ENCODE measurements around the gene ARHGDIB.

Gene ARHGDIB

GRCh38 chr12:14911131-14911530 is 50.3 kb downstream of the ARHGDIB start:
- Histone ChIP-seq H3K4me3 (replicated peaks; ENCODE audit: low read depth, low read length) (no peak overlapping the region), H3K27me3 (replicated peaks; ENCODE audit: control insufficient read depth, insufficient read depth, low read length) (no peaks in the 10 kb centered on the region), H3K36me3 (ENCODE audit: control insufficient read depth, insufficient read depth, low read length) (peaks cover 8% of the 10 kb centered on the region)
- TF ChIP-seq CTCF (IDR thresholded peaks at IDR 0.05; ENCODE audit: insufficient read depth, low read length, poor library complexity, severe bottlenecking), result no peak
- DNase-seq (ENCODE audit: extremely low read depth, insufficient read length), result no peak

GRCh38 chr12:14910090-14910915 is 51.1 kb downstream of the ARHGDIB start:
- Histone ChIP-seq H3K36me3 (ENCODE audit: control insufficient read depth, insufficient read depth, low read length) (peaks cover 8% of the 10 kb centered on the region), H3K27me3 (replicated peaks; ENCODE audit: control insufficient read depth, insufficient read depth, low read length) (no peaks in the 10 kb centered on the region), H3K4me3 (replicated peaks; ENCODE audit: low read depth, low read length) (no peak overlapping the region)
- no peak for DNase-seq (ENCODE audit: extremely low read depth, insufficient read length)
- no peak for TF ChIP-seq CTCF (IDR thresholded peaks at IDR 0.05; ENCODE audit: insufficient read depth, low read length, poor library complexity, severe bottlenecking)

- TF ChIP-seq CTCF (IDR thresholded peaks at IDR 0.05; ENCODE audit: insufficient read depth, low read length, poor library complexity, severe bottlenecking), result no peak
- Histone ChIP-seq H3K36me3 (ENCODE audit: control insufficient read depth, insufficient read depth, low read length) (no peaks in the 10 kb centered on the region), H3K4me3 (replicated peaks; ENCODE audit: low read depth, low read length) (no peak overlapping the region), H3K27me3 (replicated peaks; ENCODE audit: control insufficient read depth, insufficient read depth, low read length) (no peaks in the 10 kb centered on the region)
- DNase-seq (ENCODE audit: extremely low read depth, insufficient read length), result no peak
Observed at GRCh38 chr12:14907953-14908352, 53.4 kb downstream of the ARHGDIB start.

GRCh38 chr12:14906114-14906513 is 55.3 kb downstream of the ARHGDIB start:
- no peak for TF ChIP-seq CTCF (IDR thresholded peaks at IDR 0.05; ENCODE audit: insufficient read depth, low read length, poor library complexity, severe bottlenecking)
- no peak for DNase-seq (ENCODE audit: extremely low read depth, insufficient read length)
- Histone ChIP-seq H3K36me3 (ENCODE audit: control insufficient read depth, insufficient read depth, low read length) (no peaks in the 10 kb centered on the region), H3K27me3 (replicated peaks; ENCODE audit: control insufficient read depth, insufficient read depth, low read length) (no peaks in the 10 kb centered on the region), H3K4me3 (replicated peaks; ENCODE audit: low read depth, low read length) (no peak overlapping the region)

GRCh38 chr12:14905269-14906004 is 56.0 kb downstream of the ARHGDIB start:
- Histone ChIP-seq H3K36me3 (ENCODE audit: control insufficient read depth, insufficient read depth, low read length) (no peaks in the 10 kb centered on the region), H3K4me3 (replicated peaks; ENCODE audit: low read depth, low read length) (no peak overlapping the region), H3K27me3 (replicated peaks; ENCODE audit: control insufficient read depth, insufficient read depth, low read length) (no peaks in the 10 kb centered on the region)
- no peak for DNase-seq (ENCODE audit: extremely low read depth, insufficient read length)
- TF ChIP-seq CTCF (IDR thresholded peaks at IDR 0.05; ENCODE audit: insufficient read depth, low read length, poor library complexity, severe bottlenecking), result no peak
